ENCODE measurements around the gene ORMDL3. TPM values are rescaled to one million over a fixed set of nuclear protein-coding genes. Genes with fewer than 3 reads are reported as not detected.

Gene ORMDL3
- total and polyA plus RNA-seq, 10 of the 15 experiments (the other 5 are each of a cell fraction or from before 2014, with no cell fraction given), result 8.8 to 98.1 (median 49.9) TPM

DNA sequence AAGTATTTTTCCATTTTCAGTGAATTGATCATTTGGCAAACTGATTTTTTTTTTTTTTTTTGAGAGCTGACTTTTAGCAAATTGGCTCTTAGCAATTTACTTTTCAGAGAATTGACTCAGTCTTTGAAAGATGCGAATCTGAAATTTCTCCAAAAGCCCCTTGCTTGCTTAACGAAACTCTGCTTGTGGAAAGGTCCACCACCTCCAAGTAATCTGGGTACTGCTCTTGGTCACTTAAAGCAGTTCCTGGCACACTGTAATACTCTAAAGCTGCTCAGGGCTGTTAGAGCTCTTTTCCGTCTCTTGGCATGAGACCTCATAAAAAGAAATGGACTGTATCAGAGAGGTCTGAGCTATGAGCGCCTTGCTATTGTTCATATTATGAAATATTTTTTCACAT is 11.8 kb downstream of the ORMDL3 start:
- POLR2A ChIA-PET, result interaction anchor here (0.6 to 2.0 kb wide), 15 partner anchors 9 to 279 kb away, joined by 3 to 21 read pairs (median 4); partner anchors contain the start of gene PSMD3
- 0 out of 2 replicates have a peak, but pooled peaks have one; percentile 61 for TF ChIP-seq FOXM1 (IDR thresholded peaks at IDR 0.05; ENCODE audit: low read depth, low read length)
- TF ChIP-seq EED (IDR thresholded peaks at IDR 0.05; ENCODE audit: low read depth), result peak; percentile 52; the same call in 1 of the 2 replicates
- no peak for TF ChIP-seq ZNF217 (IDR thresholded peaks at IDR 0.05)
- peak; percentile 65; the same call in 1 of the 2 replicates for TF ChIP-seq IRF4 (IDR thresholded peaks at IDR 0.05; ENCODE audit: low read depth, low read length)
- TF ChIP-seq, protein P1, sequence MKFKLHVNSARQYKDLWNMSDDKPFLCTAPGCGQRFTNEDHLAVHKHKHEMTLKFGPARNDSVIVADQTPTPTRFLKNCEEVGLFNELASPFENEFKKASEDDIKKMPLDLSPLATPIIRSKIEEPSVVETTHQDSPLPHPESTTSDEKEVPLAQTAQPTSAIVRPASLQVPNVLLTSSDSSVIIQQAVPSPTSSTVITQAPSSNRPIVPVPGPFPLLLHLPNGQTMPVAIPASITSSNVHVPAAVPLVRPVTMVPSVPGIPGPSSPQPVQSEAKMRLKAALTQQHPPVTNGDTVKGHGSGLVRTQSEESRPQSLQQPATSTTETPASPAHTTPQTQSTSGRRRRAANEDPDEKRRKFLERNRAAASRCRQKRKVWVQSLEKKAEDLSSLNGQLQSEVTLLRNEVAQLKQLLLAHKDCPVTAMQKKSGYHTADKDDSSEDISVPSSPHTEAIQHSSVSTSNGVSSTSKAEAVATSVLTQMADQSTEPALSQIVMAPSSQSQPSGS (IDR thresholded peaks at IDR 0.05; ENCODE audit: low read length), result peak; percentile 58
- TF ChIP-seq STAT3 (IDR thresholded peaks at IDR 0.05; ENCODE audit: low read depth, low read length), result no peak
- no peak for TF ChIP-seq CBX5 (IDR thresholded peaks at IDR 0.05; ENCODE audit: low read depth)
- TF ChIP-seq, protein P2, sequence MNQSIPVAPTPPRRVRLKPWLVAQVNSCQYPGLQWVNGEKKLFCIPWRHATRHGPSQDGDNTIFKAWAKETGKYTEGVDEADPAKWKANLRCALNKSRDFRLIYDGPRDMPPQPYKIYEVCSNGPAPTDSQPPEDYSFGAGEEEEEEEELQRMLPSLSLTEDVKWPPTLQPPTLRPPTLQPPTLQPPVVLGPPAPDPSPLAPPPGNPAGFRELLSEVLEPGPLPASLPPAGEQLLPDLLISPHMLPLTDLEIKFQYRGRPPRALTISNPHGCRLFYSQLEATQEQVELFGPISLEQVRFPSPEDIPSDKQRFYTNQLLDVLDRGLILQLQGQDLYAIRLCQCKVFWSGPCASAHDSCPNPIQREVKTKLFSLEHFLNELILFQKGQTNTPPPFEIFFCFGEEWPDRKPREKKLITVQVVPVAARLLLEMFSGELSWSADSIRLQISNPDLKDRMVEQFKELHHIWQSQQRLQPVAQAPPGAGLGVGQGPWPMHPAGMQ (IDR thresholded peaks at IDR 0.05; ENCODE audit: borderline replicate concordance), result no peak
- TF ChIP-seq IKZF2 (IDR thresholded peaks at IDR 0.05), result peak; percentile 15 to 48; a peak in 2 of 4 replicates
- TF ChIP-seq JUNB (IDR thresholded peaks at IDR 0.05), result peak; percentile 72
- TF ChIP-seq, protein P3, sequence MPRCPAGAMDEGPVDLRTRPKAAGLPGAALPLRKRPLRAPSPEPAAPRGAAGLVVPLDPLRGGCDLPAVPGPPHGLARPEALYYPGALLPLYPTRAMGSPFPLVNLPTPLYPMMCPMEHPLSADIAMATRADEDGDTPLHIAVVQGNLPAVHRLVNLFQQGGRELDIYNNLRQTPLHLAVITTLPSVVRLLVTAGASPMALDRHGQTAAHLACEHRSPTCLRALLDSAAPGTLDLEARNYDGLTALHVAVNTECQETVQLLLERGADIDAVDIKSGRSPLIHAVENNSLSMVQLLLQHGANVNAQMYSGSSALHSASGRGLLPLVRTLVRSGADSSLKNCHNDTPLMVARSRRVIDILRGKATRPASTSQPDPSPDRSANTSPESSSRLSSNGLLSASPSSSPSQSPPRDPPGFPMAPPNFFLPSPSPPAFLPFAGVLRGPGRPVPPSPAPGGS (IDR thresholded peaks at IDR 0.05; ENCODE audit: borderline replicate concordance, insufficient read depth, low read depth, low read length, poor library complexity, severe bottlenecking), result peak; percentile 30
- TF ChIP-seq CBX3 (IDR thresholded peaks at IDR 0.05; ENCODE audit: borderline replicate concordance, low read depth), result no peak
- TF ChIP-seq NFIC (IDR thresholded peaks at IDR 0.05; ENCODE audit: low read depth, low read length), result peak; percentile 65; the same call in 1 of the 2 replicates
- peak; percentile 63; the same call in 1 of the 2 replicates for TF ChIP-seq MTA2 (IDR thresholded peaks at IDR 0.05; ENCODE audit: low read depth)
- peak; percentile 38; the same call in 1 of the 2 replicates for TF ChIP-seq DPF2 (IDR thresholded peaks at IDR 0.05)
- TF ChIP-seq CREM (IDR thresholded peaks at IDR 0.05; ENCODE audit: low read depth), result 0 out of 2 replicates have a peak, but pooled peaks have one; percentile 24
- TF ChIP-seq ETV6 (conservative IDR thresholded peaks at IDR 0.05 in 1 of 2, IDR thresholded peaks at IDR 0.05 in 1 of 2; ENCODE audit: borderline replicate concordance in 1 of 2, low read depth in 1 of 2), result peak in 1 of 2 experiments; percentile 47; a peak in 1 of 4 replicates
- peak; percentile 71 for TF ChIP-seq BCL11A (IDR thresholded peaks at IDR 0.05; ENCODE audit: low read depth, low read length)
- TF ChIP-seq NR2F1 (conservative IDR thresholded peaks at IDR 0.05), result 0 out of 2 replicates have a peak, but pooled peaks have one; percentile 26
- no peak for TF ChIP-seq JUND (IDR thresholded peaks at IDR 0.05; ENCODE audit: low read depth, low read length)
- TF ChIP-seq STAT1 (conservative IDR thresholded peaks at IDR 0.05), result no peak

More for the DNA sequence above, 11.8 kb downstream of the ORMDL3 start:
- H3K27me3 ChIP-seq (replicated peaks in 1 of 2; ENCODE audit: control insufficient read depth in 2 of 2, insufficient read depth in 2 of 2, low read length in 1 of 2), result no peaks in the 10 kb centered on the region
- peak overlapping the region; percentile 39; the same call in 1 of the 2 replicates for H3K27ac ChIP-seq (ENCODE audit: control insufficient read depth, insufficient read depth)
- H4K20me1 ChIP-seq (ENCODE audit: control insufficient read depth, insufficient read depth), result no peaks in the 10 kb centered on the region
- in situ Hi-C loops (cut with MboI), result no loop called here
- no peak overlapping the region for H3K4me3 ChIP-seq
- no peak overlapping the region; the same call in 1 of the 2 replicates for H3K4me2 ChIP-seq (ENCODE audit: control insufficient read depth, insufficient read depth)
- DNase-seq (ENCODE audit: low read depth, low spot score), result no peak
- H3K4me1 ChIP-seq (ENCODE audit: control insufficient read depth, insufficient read depth, low read length), result peaks cover 20% of the 10 kb centered on the region
- H3K79me2 ChIP-seq (ENCODE audit: control insufficient read depth, insufficient read depth, low read length), result no peaks in the 10 kb centered on the region; the same call in 1 of the 2 replicates
- SMC1A ChIA-PET (ENCODE audit: uncharacterized antibody, unreplicated experiment), result interaction anchor here (0.6 to 4.4 kb wide), 14 partner anchors 11 to 197 kb away, joined by 3 to 40 read pairs (median 4); no protein-coding TSS in a partner anchor
- WGBS (ENCODE audit: insufficient coverage, insufficient replicate concordance, low lambda C conversion rate, missing lambda C conversion rate), result 0% methylated on average over 4 of the region's 4 CpGs
- no peak overlapping the region for H2AFZ ChIP-seq (ENCODE audit: control insufficient read depth, low read depth, low read length)
- H3K36me3 ChIP-seq (ENCODE audit: control insufficient read depth in 2 of 2, insufficient read depth in 2 of 2, low read length in 1 of 2), result peaks cover 2 to 7% of the 10 kb centered on the region in 2 experiments; a peak in 2 of 4 replicates
- BruUV-seq (replicated peaks), result no TSS peak
- FAIRE-seq, result no peak
- H3K9me3 ChIP-seq (replicated peaks; ENCODE audit: control insufficient read depth, insufficient read depth, low read length), result no peaks in the 10 kb centered on the region; the same call in 2 of the 3 replicates
- ATAC-seq, result peak; percentile 84
- no peak overlapping the region for H3K9ac ChIP-seq (ENCODE audit: control insufficient read depth, insufficient read depth, low read length)
- intact Hi-C loops (cut with micrococcal nuclease; ENCODE audit: unreplicated experiment), result no loop called here
- CTCF ChIA-PET, result interaction anchor here (0.6 to 2.5 kb wide), 12 partner anchors 9 to 180 kb away, joined by 3 to 25 read pairs (median 4); partner anchors contain the start of gene PSMD3
- RAD21 ChIA-PET (ENCODE audit: unreplicated experiment), result interaction anchor here (0.8 to 2.4 kb wide), 14 partner anchors 9 to 160 kb away, joined by 3 to 17 read pairs (median 4); partner anchors contain the start of genes LRRC3C and ORMDL3

All from GM12878 (cell line).